ENCODE data around the gene UNKL.
A peak's percentile ranks its signal among the peaks of the same experiment; 100 is the strongest.

Gene UNKL

DNA sequence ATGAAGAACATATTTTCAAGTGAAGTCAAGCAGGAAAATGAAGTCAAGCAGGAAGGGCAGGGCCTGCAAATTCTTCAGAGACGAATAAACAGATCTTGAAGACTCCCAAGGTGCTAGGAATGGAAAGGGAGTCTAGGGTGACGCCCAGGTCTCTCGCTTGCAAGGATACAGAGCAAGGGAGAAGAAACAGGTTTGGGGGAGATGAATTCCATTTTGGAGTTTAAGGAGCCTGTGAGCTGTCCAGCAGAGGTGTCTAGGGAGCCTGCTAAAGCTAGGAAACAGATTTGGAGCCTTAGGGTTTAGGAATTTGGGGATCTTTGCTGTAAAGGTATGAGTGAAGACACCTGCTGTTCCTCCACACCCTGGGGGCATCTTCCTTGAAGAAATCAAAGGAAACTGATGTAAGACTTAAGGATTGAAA lies 2.0 kb upstream of the UNKL start:
- peaks cover 15 to 27% of the 10 kb centered on the region in 2 donors for H3K4me1 Mint-ChIP-seq (ENCODE audit: low read depth in 2 of 2)

DNA sequence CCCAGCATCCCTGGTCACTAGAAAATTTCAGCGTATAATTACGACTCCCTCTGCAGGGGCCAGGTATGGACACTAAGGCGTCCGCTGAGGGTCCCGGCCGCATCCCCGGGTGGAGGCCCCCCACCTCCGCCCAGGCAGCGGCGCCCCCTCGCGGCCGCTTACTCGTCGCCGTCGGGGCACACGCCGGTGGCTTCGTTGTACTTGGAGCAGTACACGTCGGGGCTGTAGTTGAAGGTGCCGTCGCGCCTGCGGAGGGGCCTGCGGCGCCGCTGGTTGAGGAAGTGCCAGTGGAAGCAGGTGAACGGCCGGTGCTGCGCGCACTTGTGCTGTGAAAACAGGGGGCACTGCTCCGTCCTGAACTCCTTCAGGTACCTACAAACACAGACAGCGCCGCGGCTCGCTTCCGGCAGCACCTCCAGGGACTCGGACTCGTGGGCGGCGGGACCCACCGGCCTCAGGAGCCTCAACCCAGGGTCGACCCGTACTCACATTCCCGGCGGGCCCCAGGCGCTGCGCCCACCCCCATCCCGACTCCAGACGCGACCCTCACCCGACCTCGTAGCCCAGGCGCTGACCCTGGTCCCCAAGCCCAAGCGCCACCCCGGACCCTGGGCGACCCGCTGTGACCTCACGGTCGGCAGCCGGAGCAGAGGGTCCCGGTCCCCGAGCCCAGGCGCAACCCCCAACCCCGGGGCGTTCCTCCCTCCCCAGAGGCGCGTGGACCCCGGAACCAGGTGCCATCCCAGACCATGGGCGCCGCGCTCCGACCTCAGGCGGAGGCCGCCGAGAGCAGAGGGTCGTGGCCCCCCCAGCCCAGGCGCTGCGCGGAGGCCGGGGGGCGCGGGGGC lies 596 bp downstream of the UNKL start:
- Mint-ChIP-seq H3K9me3 (no peaks in the 10 kb centered on the region), H3K27me3 (no peaks in the 10 kb centered on the region), H3K36me3 (ENCODE audit: insufficient read depth) (peaks cover 35% of the 10 kb centered on the region), H3K4me1 (ENCODE audit: low read depth in 2 of 2) (peaks cover 8 to 17% of the 10 kb centered on the region in 2 donors), H3K27ac (peak overlapping the region; percentile 76 to 87), H3K4me3 (peak overlapping the region; percentile 82 to 83)
- peak; percentile 62 for ATAC-seq (replicated peaks)
- peak; percentile 43 to 61 (median 56) for DNase-seq

More for the DNA sequence above, 2.0 kb upstream of the UNKL start:
- ATAC-seq (replicated peaks) = no peak
- no peaks in the 10 kb centered on the region for H3K9me3 Mint-ChIP-seq
- H3K27me3 Mint-ChIP-seq = no peaks in the 10 kb centered on the region
- H3K27ac Mint-ChIP-seq = peak overlapping the region in 1 of 2 donors; percentile 77
- H3K4me3 Mint-ChIP-seq = no peak overlapping the region
- H3K36me3 Mint-ChIP-seq (ENCODE audit: insufficient read depth) = peaks cover 43% of the 10 kb centered on the region
- DNase-seq = no peak

GRCh38 chr16:1412847-1413246 lies 1.7 kb downstream of the UNKL start:
- H3K27ac Mint-ChIP-seq = no peak overlapping the region
- no peaks in the 10 kb centered on the region for H3K9me3 Mint-ChIP-seq
- peaks cover 41% of the 10 kb centered on the region for H3K36me3 Mint-ChIP-seq (ENCODE audit: insufficient read depth)
- DNase-seq (no peak), ATAC-seq (replicated peaks) (no peak)
- no peaks in the 10 kb centered on the region for H3K27me3 Mint-ChIP-seq
- H3K4me3 Mint-ChIP-seq = peak overlapping the region; percentile 52 to 82
- peaks cover 10 to 14% of the 10 kb centered on the region in 2 donors for H3K4me1 Mint-ChIP-seq (ENCODE audit: low read depth in 2 of 2)

GRCh38 chr16:1408171-1408837 lies 6.2 kb downstream of the UNKL start:
- DNase-seq = peak; percentile 97
- peaks cover 10 to 12% of the 10 kb centered on the region in 2 donors for H3K4me1 Mint-ChIP-seq (ENCODE audit: low read depth in 2 of 2)
- H3K9me3 Mint-ChIP-seq = no peaks in the 10 kb centered on the region
- H3K4me3 Mint-ChIP-seq = peak overlapping the region; percentile 74 to 81
- H3K36me3 Mint-ChIP-seq (ENCODE audit: insufficient read depth) = peaks cover 44% of the 10 kb centered on the region
- peak; percentile 95 for ATAC-seq (replicated peaks)
- H3K27ac Mint-ChIP-seq = peak overlapping the region; percentile 25 to 77
- no peaks in the 10 kb centered on the region for H3K27me3 Mint-ChIP-seq

GRCh38 chr16:1407753-1408152 lies 6.8 kb downstream of the UNKL start:
- Mint-ChIP-seq H3K4me1 (ENCODE audit: low read depth in 2 of 2) (peaks cover 10 to 12% of the 10 kb centered on the region in 2 donors), H3K9me3 (no peaks in the 10 kb centered on the region), H3K4me3 (peak overlapping the region; percentile 74 to 81), H3K27ac (peak overlapping the region; percentile 25 to 77), H3K27me3 (no peaks in the 10 kb centered on the region), H3K36me3 (ENCODE audit: insufficient read depth) (peaks cover 46% of the 10 kb centered on the region)
- no peak for DNase-seq
- ATAC-seq (replicated peaks) = no peak

GRCh38 chr16:1403733-1404132 lies 10.8 kb downstream of the UNKL start:
- Mint-ChIP-seq H3K27ac (no peak overlapping the region), H3K36me3 (ENCODE audit: insufficient read depth) (peaks cover 56% of the 10 kb centered on the region), H3K9me3 (no peaks in the 10 kb centered on the region), H3K4me3 (no peak overlapping the region), H3K27me3 (no peaks in the 10 kb centered on the region), H3K4me1 (ENCODE audit: low read depth in 2 of 2) (peaks cover 11 to 19% of the 10 kb centered on the region in 2 donors)
- no peak for DNase-seq
- no peak for ATAC-seq (replicated peaks)

DNA sequence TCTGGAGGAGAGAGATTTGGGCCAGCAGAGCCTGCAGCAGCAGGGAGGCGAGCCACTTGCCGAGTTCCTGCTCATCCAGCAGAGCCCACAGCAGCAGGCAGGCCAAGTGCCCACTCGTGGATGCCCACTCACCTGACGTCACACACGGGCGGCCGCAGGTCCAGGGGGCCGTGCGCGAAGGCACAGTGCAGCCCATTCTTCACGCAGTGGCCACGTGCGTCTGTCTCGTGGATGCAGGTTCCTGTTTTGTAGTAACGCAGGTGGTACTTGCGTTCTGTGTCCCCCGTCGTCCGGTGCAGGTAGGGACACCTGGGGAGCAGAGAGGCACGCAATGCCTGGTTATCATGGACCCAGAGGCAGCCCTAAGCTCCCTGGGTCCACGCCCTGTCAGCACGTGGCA lies 11.5 kb downstream of the UNKL start:
- Mint-ChIP-seq H3K27me3 (no peaks in the 10 kb centered on the region), H3K4me1 (ENCODE audit: low read depth in 2 of 2) (peaks cover 9 to 15% of the 10 kb centered on the region in 2 donors), H3K36me3 (ENCODE audit: insufficient read depth) (peaks cover 57% of the 10 kb centered on the region), H3K27ac (no peak overlapping the region), H3K4me3 (no peak overlapping the region), H3K9me3 (no peaks in the 10 kb centered on the region)
- no peak for DNase-seq
- no peak for ATAC-seq (replicated peaks)

DNA sequence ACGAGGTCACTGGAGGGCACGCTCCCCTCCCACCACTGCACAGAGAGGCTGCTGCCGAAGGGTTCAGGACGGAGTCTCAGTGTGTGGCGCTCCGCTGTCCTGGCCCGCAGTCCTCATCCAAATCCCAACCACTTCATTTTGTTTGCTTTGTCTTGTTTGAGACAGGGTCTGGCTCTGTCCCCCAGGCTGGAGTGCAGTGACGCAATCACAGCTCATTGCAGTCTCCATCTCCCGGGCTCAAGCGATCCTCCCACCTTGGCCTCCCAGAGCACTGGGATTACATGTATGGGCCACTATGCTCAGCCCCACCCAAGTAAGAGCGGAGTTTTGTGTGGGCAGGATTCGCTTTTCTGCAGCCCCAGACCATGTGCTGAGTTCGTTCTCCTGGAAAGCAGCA lies 12.7 kb downstream of the UNKL start:
- Mint-ChIP-seq H3K9me3 (no peaks in the 10 kb centered on the region), H3K27me3 (no peaks in the 10 kb centered on the region), H3K27ac (no peak overlapping the region), H3K36me3 (ENCODE audit: insufficient read depth) (peaks cover 54% of the 10 kb centered on the region), H3K4me3 (no peak overlapping the region), H3K4me1 (ENCODE audit: low read depth in 2 of 2) (peaks cover 7 to 15% of the 10 kb centered on the region in 2 donors)
- DNase-seq = no peak
- no peak for ATAC-seq (replicated peaks)

DNA sequence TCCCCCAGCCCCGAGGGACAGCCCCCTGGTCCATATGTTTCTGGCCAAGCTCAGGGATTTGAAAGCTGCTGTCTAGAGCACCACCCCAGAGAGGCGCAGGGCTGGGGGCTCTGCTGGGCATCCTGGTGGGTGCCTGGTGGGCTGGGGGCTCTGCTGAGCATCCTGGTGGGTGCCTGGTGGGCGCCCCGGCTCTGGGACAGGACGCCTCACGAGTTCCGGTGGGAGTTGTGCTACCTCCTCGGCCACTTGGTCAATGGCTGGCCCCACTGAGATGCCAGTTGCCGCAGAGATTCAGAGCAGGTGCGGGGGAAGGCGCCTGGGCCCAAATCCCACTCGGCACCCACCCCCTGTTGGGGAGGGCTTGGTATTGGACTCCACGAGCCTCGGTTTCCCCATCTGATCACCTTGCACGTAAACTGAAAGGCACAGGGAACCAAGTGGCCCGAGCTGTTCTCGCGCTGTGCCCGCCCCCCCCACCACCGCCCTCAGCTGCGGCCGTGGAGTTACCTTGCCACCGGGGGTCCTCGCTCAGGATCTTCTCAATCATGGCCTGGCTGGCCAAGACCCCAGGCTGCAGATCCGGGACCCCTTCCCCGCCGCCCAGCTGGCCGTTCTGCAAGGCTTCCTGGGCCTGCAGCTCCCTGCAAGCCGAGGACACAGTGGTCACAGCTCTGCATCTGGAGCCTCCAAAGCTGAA lies 13.3 kb downstream of the UNKL start:
- peaks cover 55% of the 10 kb centered on the region for H3K36me3 Mint-ChIP-seq (ENCODE audit: insufficient read depth)

DNA sequence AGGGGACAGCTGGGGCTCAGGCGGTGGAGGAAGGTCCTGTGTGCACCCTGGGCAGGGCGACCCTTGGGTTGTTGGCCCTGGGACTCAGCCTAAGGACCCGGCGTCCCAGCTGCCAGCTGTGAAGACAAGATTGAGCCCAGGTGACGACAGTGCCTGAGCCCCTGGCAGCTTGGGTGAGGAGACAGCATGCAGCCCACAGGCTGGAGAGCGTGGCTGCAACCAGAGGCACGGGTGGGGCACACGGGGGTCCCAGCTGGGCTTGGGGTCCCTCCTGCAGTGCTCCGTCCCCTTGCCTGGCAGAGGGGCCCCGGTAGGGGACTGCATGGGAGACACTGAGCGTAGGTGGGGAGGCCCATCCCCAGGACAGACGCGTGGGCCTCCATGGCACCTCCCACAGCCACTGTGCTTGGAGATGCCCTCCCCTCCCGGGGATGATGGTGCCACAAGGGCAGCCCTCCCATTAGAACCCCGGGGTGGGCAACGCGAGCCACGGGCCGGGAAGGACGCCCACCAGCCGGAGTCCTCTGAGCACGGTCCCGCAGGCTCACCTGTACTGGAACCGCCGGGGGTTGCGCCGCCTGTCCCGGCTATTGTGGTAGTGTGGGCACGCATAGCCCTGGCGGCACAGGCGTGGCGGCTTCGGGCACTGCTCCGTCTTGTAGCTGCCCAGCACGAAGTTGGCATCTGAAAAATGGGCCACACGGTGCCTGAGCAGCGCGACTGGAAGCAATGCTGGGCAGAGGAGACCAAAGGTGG lies 15.5 kb downstream of the UNKL start:
- H3K36me3 Mint-ChIP-seq (ENCODE audit: insufficient read depth) = peaks cover 60% of the 10 kb centered on the region
- no peak overlapping the region for H3K4me3 Mint-ChIP-seq
- peaks cover 3 to 7% of the 10 kb centered on the region in 2 donors for H3K4me1 Mint-ChIP-seq (ENCODE audit: low read depth in 2 of 2)
- no peaks in the 10 kb centered on the region for H3K9me3 Mint-ChIP-seq
- H3K27me3 Mint-ChIP-seq = no peaks in the 10 kb centered on the region
- H3K27ac Mint-ChIP-seq = no peak overlapping the region
- DNase-seq = no peak
- ATAC-seq (replicated peaks) = no peak

More for the DNA sequence above, 13.3 kb downstream of the UNKL start:
- H3K9me3 Mint-ChIP-seq = no peaks in the 10 kb centered on the region
- H3K27ac Mint-ChIP-seq = no peak overlapping the region
- H3K4me3 Mint-ChIP-seq = no peak overlapping the region
- ATAC-seq (replicated peaks) = no peak
- H3K4me1 Mint-ChIP-seq (ENCODE audit: low read depth in 2 of 2) = peaks cover 7 to 15% of the 10 kb centered on the region in 2 donors
- no peak for DNase-seq
- no peaks in the 10 kb centered on the region for H3K27me3 Mint-ChIP-seq

DNA sequence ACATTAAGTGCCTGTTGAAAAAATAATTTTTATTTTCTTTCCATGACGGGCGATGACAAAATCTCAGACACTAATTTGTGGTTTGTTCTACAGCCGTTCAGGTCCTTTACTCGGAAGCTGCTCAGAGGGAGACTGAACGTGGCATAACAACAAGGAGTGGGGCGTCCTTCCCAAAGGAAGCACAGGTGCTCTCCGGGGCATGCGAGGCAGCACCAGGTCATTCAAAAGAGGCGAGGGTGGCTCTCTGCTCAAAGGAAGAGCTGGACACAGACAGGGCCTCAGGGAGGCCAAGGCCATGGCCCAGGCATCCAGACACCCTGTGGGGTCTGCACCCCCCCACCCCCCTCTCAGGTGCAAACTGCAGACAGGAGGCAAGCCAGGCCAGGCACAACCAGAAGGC lies 16.2 kb downstream of the UNKL start:
- ATAC-seq (replicated peaks) (no peak), DNase-seq (no peak)
- H3K4me3 Mint-ChIP-seq = no peak overlapping the region
- no peaks in the 10 kb centered on the region for H3K27me3 Mint-ChIP-seq
- no peaks in the 10 kb centered on the region for H3K9me3 Mint-ChIP-seq
- peaks cover 3 to 7% of the 10 kb centered on the region in 2 donors for H3K4me1 Mint-ChIP-seq (ENCODE audit: low read depth in 2 of 2)
- no peak overlapping the region for H3K27ac Mint-ChIP-seq
- peaks cover 55% of the 10 kb centered on the region for H3K36me3 Mint-ChIP-seq (ENCODE audit: insufficient read depth)

GRCh38 chr16:1397779-1398178 lies 16.7 kb downstream of the UNKL start:
- Mint-ChIP-seq H3K27ac (no peak overlapping the region), H3K27me3 (no peaks in the 10 kb centered on the region), H3K4me1 (ENCODE audit: low read depth in 2 of 2) (peaks cover 3 to 7% of the 10 kb centered on the region in 2 donors), H3K9me3 (no peaks in the 10 kb centered on the region), H3K4me3 (no peak overlapping the region), H3K36me3 (ENCODE audit: insufficient read depth) (peaks cover 53% of the 10 kb centered on the region)
- no peak for ATAC-seq (replicated peaks)
- no peak for DNase-seq

All from effector memory CD8-positive, alpha-beta T cell (primary cell).